Stomach (tissue), 9 donors: ENCODE measurements around the gene COLQ. TPM values are rescaled to one million over a fixed set of nuclear protein-coding genes. Genes with fewer than 3 reads are reported as not detected.

ENCODE experiments used
- DNase-seq, 2 donors: peaks; one replicate each; pipeline versions ENCODE4 v3.0.0 to v3.0.0-alpha.2; 2013 to 2019
- H3K27ac ChIP-seq, 5 donors: fragments of 200-600 bp in 4 of 5; sonication (generic) in 4 of 5; one replicate each; pipeline ENCODE4 v1.5.1; 2013 to 2019; ENCODE audit warnings: mild to moderate bottlenecking in 1 of 5, moderate library complexity in 1 of 5
- H3K27me3 ChIP-seq, 3 donors: fragments of 200-600 bp; sonication (generic); one replicate each; pipeline ENCODE4 v1.5.1; 2017 to 2019; ENCODE audit warnings: mixed run types in 1 of 3
- H3K36me3 ChIP-seq, 4 donors: fragments of 200-600 bp; sonication (generic); 1 replicate in 3 of 4; 2 replicates in 1 of 4; pipeline ENCODE4 v1.5.1; 2016 to 2019
- H3K4me1 ChIP-seq, 4 donors: fragments of 200-600 bp; sonication (generic); one replicate each; pipeline ENCODE4 v1.5.1; 2016 to 2019
- H3K4me3 ChIP-seq, 4 donors: fragments of 200-600 bp; sonication (generic) in 3 of 4; one replicate each; pipeline ENCODE4 v1.5.1; 2016 to 2019; ENCODE audit warnings: mild to moderate bottlenecking in 1 of 4
- H3K9me3 ChIP-seq, 4 donors: fragments of 200-600 bp; sonication (generic); one replicate each; pipeline ENCODE4 v1.5.1; 2016 to 2019
- EP300 ChIP-seq: sonication (generic); formaldehyde crosslinking; IDR thresholded peaks from one replicate; pipeline ENCODE4 v1.6.1; 2017; ENCODE audit warnings: antibody characterized with exemption
- POLR2A ChIP-seq, 4 donors: fragments of 450-650 bp; IDR thresholded peaks; one replicate each; pipeline ENCODE4 v1.6.1; 2016; ENCODE audit warnings: antibody characterized with exemption in 4 of 4, control low read depth in 2 of 4, mild to moderate bottlenecking in 1 of 4, moderate library complexity in 1 of 4
- POLR2AphosphoS5 ChIP-seq, 3 donors: sonication (generic); formaldehyde crosslinking; IDR thresholded peaks; one replicate each; pipeline ENCODE4 v1.6.1; 2016; ENCODE audit warnings: antibody characterized with exemption in 3 of 3
- WGBS, 5 donors: extraction: QIAGEN DNeasy Blood & Tissue Kit in 3 of 5; methylation state at CpG; one replicate each; pipeline versions ENCODE4 v1.1.5 to v1.1.7; 2013 to 2018; 5-methylcytosine and 5-hydroxymethylcytosine counted together
- intact Hi-C: fragments of 100-400 bp; cut with DNase I; formaldehyde crosslinking; loops from one replicate; pipeline ENCODE4 v1.15.1; 2023; ENCODE audit warnings: low total_unique reads
- polyA plus RNA-seq, 3 donors: library from polyadenylated mRNA; stranded (reverse); fragments of 200-250 nt; gene quantifications; one replicate each; pipeline ENCODE4 v1.2.3, GENCODE V29; 2013
- total RNA-seq, 5 donors: library from RNA; depleted of rRNA; stranded (reverse); fragments of >200 nt; gene quantifications; one replicate each; pipeline versions ENCODE4 v1.1.0 to v1.2.3, GENCODE V29; 2014 to 2016
- TF ChIP-seq, protein P1 (sequence below), 7 experiments: fragments of 450-650 bp in 4 of 7; fragments of 200-600 bp in 3 of 7; sonication (generic) in 3 of 7; IDR thresholded peaks; one replicate each; pipeline ENCODE4 v1.5.1; 2016 to 2019; ENCODE audit warnings: antibody characterized with exemption in 7 of 7, control low read depth in 2 of 7, mild to moderate bottlenecking in 1 of 7
- donor health status: healthy with polysubstance abuse.
- donor health status: Bipolar disorder and iron deficiency.
- donor health status: healthy.

Gene COLQ
- total and polyA plus RNA-seq, 8 donors, result 0.29 to 5.3 (median 1.2) TPM; not detected in 1

DNA sequence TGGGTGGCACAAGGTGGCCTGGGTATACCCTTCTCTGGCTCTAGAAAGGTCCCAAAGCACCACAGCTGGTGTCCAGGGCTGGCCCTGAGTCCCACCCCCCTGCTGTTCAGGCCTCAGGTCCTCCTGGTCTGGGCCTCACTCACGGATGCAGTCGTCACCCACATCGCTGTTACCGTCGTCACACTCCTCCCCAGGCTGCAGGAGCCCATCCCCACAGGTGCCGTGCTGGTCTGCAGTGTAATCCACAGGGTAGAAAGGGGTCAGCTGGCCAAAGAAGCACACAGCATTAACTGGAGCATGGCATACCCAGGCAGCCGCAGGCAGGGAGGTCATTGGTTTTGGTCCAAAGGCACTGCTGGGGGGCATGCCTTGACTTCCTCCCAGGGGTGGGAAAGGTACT lies 65.8 kb downstream of the COLQ start:
- no peaks in the 10 kb centered on the region for H3K27me3 ChIP-seq
- peaks cover 0 to 41% (median 12%) of the 10 kb centered on the region in 4 donors for H3K36me3 ChIP-seq
- no peak overlapping the region for H3K4me3 ChIP-seq
- WGBS, 5 donors, result 93 to 96% (median 94%) methylated on average over 6 to 7 of the region's 7 CpGs
- TF ChIP-seq POLR2A (IDR thresholded peaks at IDR 0.05) (no peak), EP300 (no peak)
- TF ChIP-seq, protein P1, sequence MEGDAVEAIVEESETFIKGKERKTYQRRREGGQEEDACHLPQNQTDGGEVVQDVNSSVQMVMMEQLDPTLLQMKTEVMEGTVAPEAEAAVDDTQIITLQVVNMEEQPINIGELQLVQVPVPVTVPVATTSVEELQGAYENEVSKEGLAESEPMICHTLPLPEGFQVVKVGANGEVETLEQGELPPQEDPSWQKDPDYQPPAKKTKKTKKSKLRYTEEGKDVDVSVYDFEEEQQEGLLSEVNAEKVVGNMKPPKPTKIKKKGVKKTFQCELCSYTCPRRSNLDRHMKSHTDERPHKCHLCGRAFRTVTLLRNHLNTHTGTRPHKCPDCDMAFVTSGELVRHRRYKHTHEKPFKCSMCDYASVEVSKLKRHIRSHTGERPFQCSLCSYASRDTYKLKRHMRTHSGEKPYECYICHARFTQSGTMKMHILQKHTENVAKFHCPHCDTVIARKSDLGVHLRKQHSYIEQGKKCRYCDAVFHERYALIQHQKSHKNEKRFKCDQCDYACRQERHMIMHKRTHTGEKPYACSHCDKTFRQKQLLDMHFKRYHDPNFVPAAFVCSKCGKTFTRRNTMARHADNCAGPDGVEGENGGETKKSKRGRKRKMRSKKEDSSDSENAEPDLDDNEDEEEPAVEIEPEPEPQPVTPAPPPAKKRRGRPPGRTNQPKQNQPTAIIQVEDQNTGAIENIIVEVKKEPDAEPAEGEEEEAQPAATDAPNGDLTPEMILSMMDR (IDR thresholded peaks at IDR 0.05), result no peak
- H3K9me3 ChIP-seq, result no peaks in the 10 kb centered on the region
- intact Hi-C loops, result no loop called here
- H3K27ac ChIP-seq, result no peak overlapping the region
- peaks cover 0 to 4% (median 0%) of the 10 kb centered on the region in 4 donors for H3K4me1 ChIP-seq
- no peak for DNase-seq

DNA sequence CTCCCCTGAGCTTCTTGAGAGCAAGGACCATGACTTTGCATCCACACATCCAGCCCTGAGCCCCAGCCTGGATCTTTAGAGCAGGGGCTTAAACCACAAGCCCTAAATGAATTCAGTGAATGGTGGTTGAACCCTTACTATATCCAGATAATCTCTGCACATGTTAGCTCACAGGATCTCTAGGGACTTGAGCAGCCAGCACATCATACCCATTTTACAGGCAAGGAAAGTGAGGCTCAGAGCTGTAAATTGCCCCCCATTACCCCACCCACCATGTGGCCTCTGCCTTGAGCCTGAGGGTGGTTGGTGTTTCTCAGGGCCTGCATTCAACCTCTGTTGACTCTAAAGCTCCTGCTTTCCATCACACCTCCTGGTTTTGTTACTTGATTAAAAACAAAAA lies 66.5 kb downstream of the COLQ start:
- TF ChIP-seq POLR2A (IDR thresholded peaks at IDR 0.05), result no peak
- TF ChIP-seq POLR2AphosphoS5 (IDR thresholded peaks at IDR 0.05), result no peak
- TF ChIP-seq, protein P1 (IDR thresholded peaks at IDR 0.05), result no peak
- no peak for TF ChIP-seq EP300
- no peaks in the 10 kb centered on the region for H3K9me3 ChIP-seq
- no peak overlapping the region for H3K27ac ChIP-seq
- DNase-seq, result no peak
- H3K27me3 ChIP-seq, result no peaks in the 10 kb centered on the region
- peaks cover 0 to 49% (median 19%) of the 10 kb centered on the region in 4 donors for H3K36me3 ChIP-seq
- no peak overlapping the region for H3K4me3 ChIP-seq
- H3K4me1 ChIP-seq, result no peaks in the 10 kb centered on the region
- intact Hi-C loops, result no loop called here

DNA sequence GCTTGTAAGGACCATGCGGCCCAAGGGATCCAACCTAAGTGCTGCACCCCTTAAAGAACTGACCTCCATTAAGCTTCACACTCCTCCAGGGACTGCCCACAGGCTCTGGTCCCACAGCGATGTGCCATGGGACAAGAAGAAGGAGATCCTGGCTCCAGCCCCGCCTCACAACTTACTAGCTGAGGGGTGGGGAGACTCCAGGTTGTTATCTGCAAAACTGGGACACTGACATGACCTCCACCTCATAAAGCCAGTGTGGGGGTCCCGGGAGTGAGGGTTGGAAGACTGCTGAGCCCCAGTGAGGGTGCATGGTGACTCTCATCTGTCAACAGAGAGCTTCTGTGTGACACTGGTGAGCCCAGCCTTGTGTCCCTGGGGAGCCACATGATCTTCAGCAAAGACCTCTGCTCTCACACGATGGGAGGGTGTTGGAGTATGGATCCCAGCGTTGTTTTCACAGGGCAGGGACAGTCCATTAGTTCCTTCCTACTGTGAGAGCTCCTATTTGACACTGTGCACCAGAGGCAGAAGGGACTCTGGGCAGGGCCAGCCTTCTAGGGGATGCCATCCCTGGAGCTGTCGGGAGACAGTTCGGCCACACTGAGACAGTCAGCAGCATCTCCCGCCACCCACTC lies 67.4 kb downstream of the COLQ start:
- no peak overlapping the region for H3K4me3 ChIP-seq
- no peak for DNase-seq
- H3K9me3 ChIP-seq, result no peaks in the 10 kb centered on the region
- 76 to 84% (median 79%) methylated on average over 7 to 9 of the region's 9 CpGs for WGBS, 5 donors
- no peak for TF ChIP-seq POLR2A (IDR thresholded peaks at IDR 0.05)
- TF ChIP-seq, protein P1 (IDR thresholded peaks at IDR 0.05), result no peak
- no peak for TF ChIP-seq EP300
- TF ChIP-seq POLR2AphosphoS5 (IDR thresholded peaks at IDR 0.05), result no peak
- H3K27me3 ChIP-seq, result no peaks in the 10 kb centered on the region
- H3K27ac ChIP-seq, result no peak overlapping the region
- H3K4me1 ChIP-seq, result no peaks in the 10 kb centered on the region
- peaks cover 0 to 57% (median 21%) of the 10 kb centered on the region in 4 donors for H3K36me3 ChIP-seq
- intact Hi-C loops, result no loop called here

DNA sequence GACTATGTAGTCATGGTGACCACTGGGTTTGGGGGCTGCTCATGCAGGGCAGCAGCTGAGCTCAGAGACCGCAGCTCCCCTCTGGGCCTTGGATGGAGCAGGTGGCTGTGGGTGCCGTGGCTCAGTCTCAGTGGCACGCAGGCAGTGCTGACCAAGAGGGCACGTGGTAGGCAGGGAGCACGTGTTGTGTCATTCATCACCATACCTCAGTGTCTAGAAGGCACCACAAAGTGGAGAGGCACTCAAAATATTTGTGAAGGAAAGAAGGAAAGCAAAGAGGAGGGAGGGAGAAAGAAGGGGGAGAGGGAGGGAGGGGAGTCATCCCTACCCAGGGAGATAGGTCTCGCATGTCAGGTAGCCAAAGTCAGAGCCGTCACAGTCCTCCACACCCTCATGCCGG lies 68.0 kb downstream of the COLQ start:
- Histone ChIP-seq H3K27ac (no peak overlapping the region), H3K4me3 (no peak overlapping the region), H3K4me1 (no peaks in the 10 kb centered on the region), H3K27me3 (no peaks in the 10 kb centered on the region), H3K36me3 (peaks cover 0 to 57% (median 21%) of the 10 kb centered on the region in 4 donors), H3K9me3 (no peaks in the 10 kb centered on the region)
- DNase-seq, result no peak
- intact Hi-C loops, result no loop called here
- TF ChIP-seq POLR2AphosphoS5 (IDR thresholded peaks at IDR 0.05) (no peak), EP300 (no peak), POLR2A (IDR thresholded peaks at IDR 0.05) (no peak)
- TF ChIP-seq, protein P1 (IDR thresholded peaks at IDR 0.05), result no peak
- 80 to 97% (median 92%) methylated on average over 8 of the region's 8 CpGs for WGBS, 5 donors
